Endometrium (tissue), 2 donors: ENCODE measurements around the gene SLC2A2.

Experiments
- FAIRE-seq: peaks from 2 replicates; lab custom pipeline; 2012; peaks lifted over from hg19 to GRCh38; lab: Jason Lieb, UNC
- donor health status: control.
- donor health status: control.

Gene SLC2A2

GRCh38 chr3:171028779-171029232, 2.3 kb upstream of the SLC2A2 start:
- no peak for FAIRE-seq

GRCh38 chr3:171028025-171028778, 1.7 kb upstream of the SLC2A2 start:
- FAIRE-seq: no peak

- FAIRE-seq: no peak
Observed at GRCh38 chr3:171023566-171023965, 3.0 kb downstream of the SLC2A2 start.

- FAIRE-seq: no peak
Observed at GRCh38 chr3:171021377-171021776, 5.1 kb downstream of the SLC2A2 start.

- FAIRE-seq: no peak
Observed at GRCh38 chr3:171018156-171018935, 8.2 kb downstream of the SLC2A2 start.

GRCh38 chr3:171013822-171014748, 12.4 kb downstream of the SLC2A2 start:
- no peak for FAIRE-seq

GRCh38 chr3:171011873-171012336, 14.6 kb downstream of the SLC2A2 start:
- FAIRE-seq: no peak

GRCh38 chr3:171011109-171011872, 15.2 kb downstream of the SLC2A2 start:
- no peak for FAIRE-seq

GRCh38 chr3:171007316-171007715, 19.2 kb downstream of the SLC2A2 start:
- FAIRE-seq: no peak

- FAIRE-seq: no peak
Observed at GRCh38 chr3:171005648-171006047, 20.9 kb downstream of the SLC2A2 start.

GRCh38 chr3:171001957-171002694, 24.4 kb downstream of the SLC2A2 start:
- no peak for FAIRE-seq

- FAIRE-seq: peak; percentile 45
Observed at GRCh38 chr3:171001250-171001893, 25.1 kb downstream of the SLC2A2 start.

- FAIRE-seq: no peak
Observed at GRCh38 chr3:171000281-171000680, 26.2 kb downstream of the SLC2A2 start.

- no peak for FAIRE-seq
Observed at GRCh38 chr3:170999737-171000242, 26.7 kb downstream of the SLC2A2 start.

GRCh38 chr3:170997961-170998913, 28.3 kb downstream of the SLC2A2 start:
- FAIRE-seq: peak; percentile 92

GRCh38 chr3:170992854-170993253, 33.7 kb downstream of the SLC2A2 start:
- no peak for FAIRE-seq

- no peak for FAIRE-seq
Observed at GRCh38 chr3:170991664-170992063, 34.9 kb downstream of the SLC2A2 start.

GRCh38 chr3:170989100-170989648, 37.3 kb downstream of the SLC2A2 start:
- no peak for FAIRE-seq
